Tracheal epithelial cell (primary cell): ENCODE measurements around the gene CAMKMT. TPM values are rescaled to one million over a fixed set of nuclear protein-coding genes. Genes with fewer than 3 reads are reported as not detected.

Experiments
- total RNA-seq: library from RNA; depleted of rRNA; stranded (reverse); fragments of >200 nt; gene quantifications from 2 replicates; pipeline ENCODE4 v1.2.1, GENCODE V29; 2014

The CAMKMT gene
- total RNA-seq = 4.9 and 7.5 TPM in 2 replicates

GRCh38 chr2:44361330-44362206 lies at the start of gene CAMKMT, which contains the start of gene PREPL:
CAMKMT (plus strand) TSS chr2:44361947.
PREPL (minus strand) TSS chr2:44361494; CDS start chr2:44346342, 15,152 bp downstream.

Other genes starting within 250 kb of the CAMKMT start
- 17.8 and 18.1 TPM in 2 replicates for gene PPM1B, start 193.1 kb upstream of the CAMKMT start, total RNA-seq
- gene SLC3A1, start 86.5 kb upstream of the CAMKMT start, total RNA-seq = 2.4 TPM in 1 of 2 replicates, not detected in the other
- gene PREPL, start 453 bp upstream of the CAMKMT start, total RNA-seq = 19.0 and 29.8 TPM in 2 replicates